HL-60 (cell line): ENCODE data around the gene TRAPPC6A.

Experiments
- DNase-seq, 2 experiments: peaks; one replicate each; pipeline ENCODE4 v3.0.0-alpha.2; 2010 to 2020; ENCODE audit warnings: low read depth in 1 of 2, low spot score in 1 of 2
- H3K27ac ChIP-seq: fragments of 250-450 bp; sonication (Bioruptor Pico); replicated peaks from 2 replicates; pipeline ENCODE4 v1.5.1; 2020; ENCODE audit warnings: mild to moderate bottlenecking, moderate library complexity
- H3K27me3 ChIP-seq: fragments of 250-450 bp; sonication (Bioruptor Pico); 2 replicates; pipeline ENCODE4 v1.5.1; 2021; ENCODE audit warnings: mild to moderate bottlenecking, moderate library complexity; ENCODE audit not compliant: insufficient read depth, poor library complexity, severe bottlenecking
- H3K4me3 ChIP-seq: replicated peaks from 2 replicates; pipeline ENCODE4 v1.5.1; 2011; ENCODE audit warnings: mild to moderate bottlenecking, control low read depth, low read length; ENCODE audit not compliant: insufficient read depth
- GABPA ChIP-seq: IDR thresholded peaks from 2 replicates; pipeline ENCODE4 v1.6.1; 2012; ENCODE audit warnings: low read depth
- POLR2AphosphoS5 ChIP-seq: IDR thresholded peaks from 2 replicates; pipeline ENCODE4 v1.6.1; 2012; ENCODE audit warnings: low read depth
- SPI1 ChIP-seq: IDR thresholded peaks from 2 replicates; pipeline ENCODE4 v1.6.1; 2012; ENCODE audit warnings: low read depth, mild to moderate bottlenecking, borderline replicate concordance
- TF ChIP-seq, protein P1 (sequence below): IDR thresholded peaks from 2 replicates; pipeline ENCODE4 v1.6.1; 2012; ENCODE audit warnings: low read depth; ENCODE audit not compliant: insufficient replicate concordance
- TF ChIP-seq, protein P2 (sequence below): IDR thresholded peaks from one replicate; pipeline ENCODE4 v1.5.1; 2011; ENCODE audit warnings: low read length, control low read depth, inconsistent platforms; ENCODE audit not compliant: insufficient read depth

The TRAPPC6A gene

DNA sequence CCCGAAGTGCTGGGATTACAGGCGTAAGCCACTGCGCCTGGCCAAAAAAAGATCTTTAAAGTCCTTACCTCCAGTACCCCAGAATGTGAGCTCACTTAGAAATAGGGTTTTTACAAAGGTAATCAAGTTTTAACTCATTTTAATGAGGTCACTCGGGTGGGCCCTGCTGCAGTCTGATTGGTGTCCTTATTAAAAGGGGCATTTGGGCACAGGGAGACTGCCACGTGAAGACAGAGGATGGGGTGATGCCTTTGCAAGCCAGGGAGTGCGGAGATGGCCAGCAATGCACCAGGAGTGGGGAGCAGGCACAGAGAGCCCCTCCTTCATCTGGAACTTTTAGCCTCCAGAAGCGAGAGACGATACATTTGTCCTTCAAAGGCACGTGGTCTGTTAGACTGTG is 28.9 kb downstream of the TRAPPC6A start:
- no peak for TF ChIP-seq POLR2AphosphoS5
- no peak for TF ChIP-seq GABPA
- TF ChIP-seq, protein P1, sequence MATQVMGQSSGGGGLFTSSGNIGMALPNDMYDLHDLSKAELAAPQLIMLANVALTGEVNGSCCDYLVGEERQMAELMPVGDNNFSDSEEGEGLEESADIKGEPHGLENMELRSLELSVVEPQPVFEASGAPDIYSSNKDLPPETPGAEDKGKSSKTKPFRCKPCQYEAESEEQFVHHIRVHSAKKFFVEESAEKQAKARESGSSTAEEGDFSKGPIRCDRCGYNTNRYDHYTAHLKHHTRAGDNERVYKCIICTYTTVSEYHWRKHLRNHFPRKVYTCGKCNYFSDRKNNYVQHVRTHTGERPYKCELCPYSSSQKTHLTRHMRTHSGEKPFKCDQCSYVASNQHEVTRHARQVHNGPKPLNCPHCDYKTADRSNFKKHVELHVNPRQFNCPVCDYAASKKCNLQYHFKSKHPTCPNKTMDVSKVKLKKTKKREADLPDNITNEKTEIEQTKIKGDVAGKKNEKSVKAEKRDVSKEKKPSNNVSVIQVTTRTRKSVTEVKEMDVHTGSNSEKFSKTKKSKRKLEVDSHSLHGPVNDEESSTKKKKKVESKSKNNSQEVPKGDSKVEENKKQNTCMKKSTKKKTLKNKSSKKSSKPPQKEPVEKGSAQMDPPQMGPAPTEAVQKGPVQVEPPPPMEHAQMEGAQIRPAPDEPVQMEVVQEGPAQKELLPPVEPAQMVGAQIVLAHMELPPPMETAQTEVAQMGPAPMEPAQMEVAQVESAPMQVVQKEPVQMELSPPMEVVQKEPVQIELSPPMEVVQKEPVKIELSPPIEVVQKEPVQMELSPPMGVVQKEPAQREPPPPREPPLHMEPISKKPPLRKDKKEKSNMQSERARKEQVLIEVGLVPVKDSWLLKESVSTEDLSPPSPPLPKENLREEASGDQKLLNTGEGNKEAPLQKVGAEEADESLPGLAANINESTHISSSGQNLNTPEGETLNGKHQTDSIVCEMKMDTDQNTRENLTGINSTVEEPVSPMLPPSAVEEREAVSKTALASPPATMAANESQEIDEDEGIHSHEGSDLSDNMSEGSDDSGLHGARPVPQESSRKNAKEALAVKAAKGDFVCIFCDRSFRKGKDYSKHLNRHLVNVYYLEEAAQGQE, result no peak
- no peak for TF ChIP-seq SPI1
- TF ChIP-seq, protein P2, sequence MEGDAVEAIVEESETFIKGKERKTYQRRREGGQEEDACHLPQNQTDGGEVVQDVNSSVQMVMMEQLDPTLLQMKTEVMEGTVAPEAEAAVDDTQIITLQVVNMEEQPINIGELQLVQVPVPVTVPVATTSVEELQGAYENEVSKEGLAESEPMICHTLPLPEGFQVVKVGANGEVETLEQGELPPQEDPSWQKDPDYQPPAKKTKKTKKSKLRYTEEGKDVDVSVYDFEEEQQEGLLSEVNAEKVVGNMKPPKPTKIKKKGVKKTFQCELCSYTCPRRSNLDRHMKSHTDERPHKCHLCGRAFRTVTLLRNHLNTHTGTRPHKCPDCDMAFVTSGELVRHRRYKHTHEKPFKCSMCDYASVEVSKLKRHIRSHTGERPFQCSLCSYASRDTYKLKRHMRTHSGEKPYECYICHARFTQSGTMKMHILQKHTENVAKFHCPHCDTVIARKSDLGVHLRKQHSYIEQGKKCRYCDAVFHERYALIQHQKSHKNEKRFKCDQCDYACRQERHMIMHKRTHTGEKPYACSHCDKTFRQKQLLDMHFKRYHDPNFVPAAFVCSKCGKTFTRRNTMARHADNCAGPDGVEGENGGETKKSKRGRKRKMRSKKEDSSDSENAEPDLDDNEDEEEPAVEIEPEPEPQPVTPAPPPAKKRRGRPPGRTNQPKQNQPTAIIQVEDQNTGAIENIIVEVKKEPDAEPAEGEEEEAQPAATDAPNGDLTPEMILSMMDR, result no peak
- DNase-seq, result no peak
- no peak overlapping the region for H3K27ac ChIP-seq
- H3K27me3 ChIP-seq, result peaks cover 20% of the 10 kb centered on the region
- H3K4me3 ChIP-seq, result no peak overlapping the region

DNA sequence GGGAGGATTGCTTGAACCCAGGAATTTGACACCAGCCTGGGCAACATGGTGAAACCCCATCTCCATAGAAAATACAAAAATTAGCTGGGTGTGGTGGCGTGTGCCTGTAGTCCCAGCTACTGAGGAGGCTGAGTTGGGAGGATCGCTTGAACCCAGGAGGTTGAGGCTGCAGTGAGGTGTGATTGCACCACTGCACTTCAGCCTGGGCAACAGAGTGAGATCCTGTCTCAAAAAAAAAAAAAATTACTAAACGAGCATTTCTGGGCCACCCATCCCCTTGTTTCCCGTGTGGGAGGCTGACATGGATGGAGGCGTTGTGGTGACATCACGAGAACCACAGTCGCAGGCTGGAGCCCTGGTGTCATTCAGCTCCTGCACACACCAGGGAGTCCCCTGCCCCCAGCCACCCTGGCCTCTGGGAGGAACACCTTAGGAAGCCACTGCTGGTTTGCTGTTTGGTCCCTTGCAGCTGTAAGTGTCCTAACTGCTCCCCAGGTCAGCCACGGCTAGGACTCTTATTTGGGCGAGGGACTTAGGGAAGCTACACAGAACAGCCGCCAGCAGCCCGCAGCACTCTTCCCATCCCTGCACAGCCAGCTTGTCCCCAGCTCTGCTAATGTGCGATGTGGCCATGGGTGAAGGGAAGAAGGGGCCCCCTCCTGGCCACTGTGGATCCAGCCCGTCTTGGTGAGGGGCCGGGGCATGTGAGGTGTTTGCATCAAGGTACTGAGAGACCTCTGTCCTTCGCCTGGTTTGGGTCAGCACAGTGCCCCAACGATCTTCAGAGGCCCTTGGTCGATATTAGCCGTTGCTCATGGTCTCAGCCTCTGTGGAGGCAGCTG is 30.0 kb downstream of the TRAPPC6A start:
- no peak for DNase-seq
- H3K27me3 ChIP-seq, result peaks cover 9% of the 10 kb centered on the region
- H3K27ac ChIP-seq, result no peak overlapping the region
- no peak overlapping the region for H3K4me3 ChIP-seq
- TF ChIP-seq GABPA (no peak), SPI1 (no peak), POLR2AphosphoS5 (no peak)
- TF ChIP-seq, protein P2, result no peak
- TF ChIP-seq, protein P1, result no peak

DNA sequence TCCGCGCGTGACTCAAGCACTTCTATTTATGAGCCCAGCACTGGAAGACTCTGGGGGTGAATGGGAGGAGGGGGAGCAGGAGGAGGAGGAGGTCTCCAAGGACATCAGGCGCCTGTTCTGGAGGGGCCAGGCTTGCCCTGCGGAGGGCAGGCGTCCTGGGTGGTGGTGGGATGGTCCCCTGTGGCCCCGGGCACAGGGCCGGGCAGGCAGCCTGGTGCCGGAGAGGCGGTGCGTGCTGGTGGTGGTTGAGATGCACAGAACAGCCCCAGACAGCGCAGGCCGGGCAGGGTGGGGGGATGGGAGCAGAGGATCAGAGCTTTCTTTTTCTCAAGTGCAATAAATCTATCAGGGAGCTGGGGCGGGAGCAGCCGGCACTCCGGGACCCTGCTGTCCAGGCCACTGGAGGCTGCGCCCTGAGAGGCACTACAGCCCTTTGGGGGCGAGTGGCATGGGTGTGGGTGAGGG is 31.3 kb downstream of the TRAPPC6A start:
- Histone ChIP-seq H3K27me3 (peaks cover 2% of the 10 kb centered on the region), H3K27ac (no peak overlapping the region), H3K4me3 (no peak overlapping the region)
- no peak for DNase-seq
- TF ChIP-seq, protein P1, result no peak
- TF ChIP-seq GABPA (no peak), POLR2AphosphoS5 (0 out of 2 replicates have a peak, but pooled peaks have one; percentile 12), SPI1 (no peak)
- TF ChIP-seq, protein P2, result no peak
